Dedifferentiated amniotic fluid mesenchymal stem cell (primary cell): Measurements from ENCODE around the gene C3.
"Not testable (repeated sequence)": the region's sequence is repeated elsewhere in the genome, so short reads cannot be mapped to it uniquely, and the experiment has no call there.

Experiments
- DNase-seq: peaks from one replicate; pipeline ENCODE4 v3.0.0-alpha.2; 2016; ENCODE audit errors: extremely low spot score

Gene C3

DNA sequence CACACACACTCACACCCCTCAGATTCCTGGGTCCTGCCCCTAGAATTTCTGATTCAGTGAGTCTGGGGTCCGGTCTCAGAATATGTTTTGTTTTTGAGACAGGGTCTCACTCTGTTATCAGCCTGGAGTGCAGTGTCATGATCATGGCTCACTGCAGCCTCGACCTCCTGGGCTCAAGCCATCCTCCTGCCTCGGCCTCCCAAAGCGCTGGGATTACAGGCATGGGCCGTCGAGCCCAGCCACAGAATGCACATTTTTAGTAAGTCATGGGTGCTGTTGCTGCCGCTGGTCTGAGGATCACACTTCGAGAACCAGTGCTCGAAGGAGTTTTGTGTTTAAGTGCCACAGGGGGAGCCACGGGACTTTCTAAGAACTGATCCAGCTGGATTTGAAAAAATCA is 28.4 kb downstream of the C3 start:
- DNase-seq: no peak

DNA sequence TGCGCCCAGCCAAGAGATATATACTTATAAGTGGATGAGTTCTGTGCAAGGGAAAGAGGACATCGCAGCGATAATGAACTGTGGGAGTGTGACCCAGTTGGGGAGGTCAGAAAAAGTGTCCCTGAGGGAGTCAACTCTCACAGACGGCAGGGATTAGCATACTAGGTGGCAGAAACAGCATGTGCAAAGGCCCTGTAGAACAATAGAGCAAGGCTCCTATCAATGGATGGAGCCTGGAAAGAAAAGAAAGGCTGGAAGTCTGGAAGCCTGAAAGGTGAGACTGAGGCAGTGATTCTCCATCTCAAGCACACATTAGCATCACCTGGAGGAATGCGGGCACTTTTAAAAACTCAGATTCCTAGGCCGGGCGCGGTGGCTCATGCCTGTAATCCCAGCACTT is 29.1 kb downstream of the C3 start:
- DNase-seq: no peak

DNA sequence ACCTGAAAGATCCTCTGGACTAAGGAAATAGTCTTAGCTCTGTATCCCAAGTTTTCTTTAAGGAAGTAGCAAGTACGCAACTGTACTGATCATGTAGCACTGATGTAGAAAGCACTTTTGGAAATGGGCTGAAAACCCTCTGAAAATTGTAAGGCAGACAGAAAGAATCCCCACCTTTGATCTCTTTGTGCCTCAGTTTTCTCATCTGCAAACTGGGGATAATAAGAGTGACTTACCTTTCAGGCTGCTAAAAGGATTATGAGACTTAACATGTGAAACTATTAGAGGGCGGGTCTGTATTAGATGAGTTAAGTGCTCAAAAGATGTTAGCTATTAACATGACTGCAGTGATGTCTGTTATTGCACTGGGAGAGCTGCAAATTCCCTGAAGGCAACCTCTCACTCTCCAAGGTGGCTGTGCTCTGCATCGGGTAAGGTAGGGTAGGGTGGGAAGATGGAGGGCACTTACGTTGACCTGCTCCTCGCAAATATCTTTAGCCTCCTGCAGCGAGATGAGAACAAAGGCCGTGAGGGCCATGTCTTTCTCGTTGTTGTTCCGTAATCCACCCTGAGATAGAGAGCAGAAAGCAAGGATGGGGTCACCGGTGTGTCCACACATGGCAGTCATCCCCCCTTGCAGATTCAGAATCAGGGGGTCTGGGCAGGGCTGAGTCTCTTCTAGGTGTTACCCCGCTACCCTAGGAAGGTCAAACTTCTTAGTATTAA is 30.1 kb downstream of the C3 start:
- no peak for DNase-seq

DNA sequence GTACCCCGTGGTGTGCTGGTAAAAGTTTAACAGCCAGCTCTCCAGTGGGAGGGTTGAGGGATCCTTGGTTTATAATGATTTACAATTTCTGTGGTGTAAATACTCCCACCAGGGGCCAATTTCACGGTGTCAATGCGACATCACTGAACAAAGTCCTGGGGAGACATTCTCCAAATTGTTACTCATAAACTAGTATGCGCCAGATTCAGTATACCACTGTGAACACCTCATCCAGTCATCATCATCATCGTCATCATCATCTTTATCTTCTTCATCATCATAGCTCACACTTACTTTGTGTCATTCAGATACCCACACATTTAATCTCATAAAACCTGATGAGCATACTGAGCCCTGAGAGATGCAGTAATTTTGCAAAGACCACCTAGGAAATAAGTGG is 33.3 kb downstream of the C3 start:
- DNase-seq: no peak

DNA sequence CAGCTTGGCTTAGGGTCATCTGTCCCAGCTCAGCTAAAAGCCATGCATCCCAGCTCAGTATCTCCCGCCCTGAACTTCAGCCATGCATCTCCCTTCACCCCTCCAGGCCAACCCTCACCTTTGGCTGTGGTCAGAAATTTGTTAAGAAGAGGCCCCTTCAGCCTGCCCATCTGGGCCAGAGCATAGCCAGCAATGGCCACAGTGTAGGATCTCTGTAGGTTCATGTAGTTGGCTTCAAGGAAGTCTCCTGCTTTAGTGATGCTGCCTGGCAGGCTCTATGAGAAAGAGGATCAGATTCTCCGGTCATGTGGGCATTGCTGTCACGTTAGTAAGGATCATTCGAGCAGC is 33.8 kb downstream of the C3 start:
- no peak for DNase-seq

DNA sequence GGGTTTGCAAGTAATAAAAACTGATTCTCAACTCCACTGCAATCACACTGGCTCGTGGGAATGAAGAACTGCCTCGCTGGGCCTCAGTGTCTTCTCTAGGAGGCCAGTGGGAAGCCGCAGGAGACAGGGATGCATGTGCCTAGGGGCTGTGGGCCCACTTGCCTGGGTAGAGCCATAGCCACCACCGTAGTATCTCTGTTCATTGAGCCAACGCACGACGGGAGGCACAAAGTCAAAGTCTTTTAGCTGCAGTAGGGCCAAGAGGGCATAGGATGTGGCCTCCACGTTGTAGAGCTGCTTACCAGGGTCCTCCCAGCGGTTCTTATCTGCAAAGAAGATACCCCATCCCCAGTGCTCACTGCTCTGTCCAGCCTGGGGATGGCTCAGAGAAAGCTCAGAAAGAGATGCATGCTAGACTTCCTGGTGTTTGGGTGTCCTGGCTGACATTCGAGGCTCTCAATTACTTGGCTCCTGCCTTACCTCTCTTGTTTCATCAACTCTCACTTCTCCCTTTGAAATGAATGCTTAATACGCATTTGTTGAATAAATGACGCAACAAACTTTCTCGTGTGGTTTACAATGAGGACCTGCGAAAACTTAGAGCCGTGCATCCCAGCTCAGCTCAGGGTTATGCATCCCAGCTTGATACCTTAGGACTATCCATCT is 34.4 kb downstream of the C3 start:
- DNase-seq: no peak

DNA sequence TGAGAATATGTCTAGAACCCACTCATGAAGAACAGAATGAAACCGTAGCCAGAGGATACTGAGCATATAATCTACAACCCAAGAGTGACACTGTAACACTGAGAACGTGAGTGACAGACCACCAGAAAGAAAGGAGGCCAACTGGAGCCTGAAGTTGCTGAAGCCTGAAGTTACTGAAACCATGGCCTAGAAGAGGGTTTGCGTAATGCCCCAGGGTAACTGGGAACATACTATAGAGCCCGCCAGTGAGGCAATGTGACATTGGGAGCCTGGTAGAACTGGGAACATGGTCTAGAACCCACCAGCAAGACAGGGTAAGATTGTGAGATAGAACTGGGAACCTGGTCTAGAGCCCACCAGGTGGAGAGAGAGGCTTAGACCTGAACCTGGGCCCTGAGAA is 35.0 kb downstream of the C3 start:
- DNase-seq: no peak

DNA sequence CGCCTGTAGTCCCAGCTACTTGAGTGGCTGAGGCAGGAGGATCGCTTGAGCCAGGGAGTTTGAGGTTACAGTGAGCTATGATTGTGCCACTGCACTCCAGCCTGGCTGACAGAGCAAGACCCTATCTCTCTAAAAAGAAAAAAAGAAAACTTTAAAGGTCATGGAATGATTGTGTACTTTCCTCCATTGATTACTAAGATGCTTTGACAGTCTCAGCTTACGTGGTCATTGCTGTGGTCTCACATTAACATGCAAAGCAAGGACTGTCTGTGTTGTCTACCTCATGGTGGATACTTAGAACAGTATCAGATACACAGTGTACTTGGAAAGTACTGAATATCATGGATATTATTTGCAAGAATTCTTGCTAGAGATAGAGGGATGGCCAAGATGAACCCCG is 36.5 kb downstream of the C3 start:
- DNase-seq: no peak

DNA sequence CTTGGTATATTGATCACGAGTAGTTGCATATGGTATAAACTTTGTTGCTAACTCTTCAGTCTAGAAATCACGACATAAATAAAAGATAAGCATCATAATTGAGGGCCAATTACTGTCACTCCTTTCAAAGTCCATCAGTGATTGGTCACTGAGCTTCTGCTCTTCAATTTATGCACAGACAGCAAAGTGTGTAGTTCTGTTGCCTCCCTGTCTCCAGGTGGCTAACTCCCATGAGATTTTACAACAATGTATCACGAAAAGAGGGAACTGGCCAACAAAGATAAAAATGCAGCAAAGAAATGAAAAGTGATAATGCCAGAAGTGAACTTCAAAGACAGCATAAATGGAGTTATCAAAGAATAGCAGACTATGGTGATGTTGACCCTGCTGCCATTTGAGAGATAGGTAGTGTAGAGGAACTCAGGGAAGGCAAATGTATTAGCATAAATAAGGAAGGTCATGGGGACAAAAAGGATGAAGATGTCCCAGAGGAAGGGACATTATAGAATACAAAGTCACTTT is 37.8 kb downstream of the C3 start:
- DNase-seq: no peak

DNA sequence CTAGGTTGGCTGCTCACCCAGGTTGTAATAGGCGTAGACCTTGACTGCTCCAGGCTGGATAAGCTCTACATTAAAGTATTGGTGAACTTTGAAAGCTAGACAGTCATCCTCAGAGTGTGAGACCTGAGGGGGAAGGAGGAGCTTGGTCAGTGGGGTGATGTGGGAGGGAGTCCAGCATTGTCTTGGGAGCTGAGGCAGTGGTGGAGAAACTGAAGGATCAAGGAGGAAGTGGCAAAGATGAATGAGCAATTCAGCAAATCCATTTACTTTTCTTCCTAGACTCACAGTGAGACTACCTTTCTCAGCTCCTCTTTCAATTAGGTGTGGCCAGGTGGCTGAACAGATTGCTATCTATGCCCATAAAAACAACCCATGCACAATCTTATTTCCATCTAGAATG is 40.3 kb downstream of the C3 start:
- no peak for DNase-seq

DNA sequence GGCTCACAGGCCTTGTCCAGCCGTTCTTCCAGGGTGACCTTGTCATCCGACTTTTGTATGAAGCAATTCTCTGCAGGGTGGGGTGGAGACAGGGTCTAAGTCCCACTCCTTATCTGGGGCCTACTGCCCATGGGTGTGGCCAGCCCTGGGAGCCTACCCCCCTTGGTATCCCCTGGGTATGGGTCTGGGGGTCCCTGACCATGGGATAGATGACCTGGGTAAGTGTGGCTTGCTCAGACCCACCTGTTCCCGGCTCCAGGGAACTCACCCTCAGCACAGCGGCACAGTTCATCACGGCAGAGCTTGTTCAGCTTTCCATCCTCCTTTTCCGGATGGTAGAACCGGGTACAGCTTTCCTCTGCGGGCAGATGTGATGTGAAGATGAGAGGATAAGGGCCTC is 41.3 kb downstream of the C3 start:
- DNase-seq: no peak

DNA sequence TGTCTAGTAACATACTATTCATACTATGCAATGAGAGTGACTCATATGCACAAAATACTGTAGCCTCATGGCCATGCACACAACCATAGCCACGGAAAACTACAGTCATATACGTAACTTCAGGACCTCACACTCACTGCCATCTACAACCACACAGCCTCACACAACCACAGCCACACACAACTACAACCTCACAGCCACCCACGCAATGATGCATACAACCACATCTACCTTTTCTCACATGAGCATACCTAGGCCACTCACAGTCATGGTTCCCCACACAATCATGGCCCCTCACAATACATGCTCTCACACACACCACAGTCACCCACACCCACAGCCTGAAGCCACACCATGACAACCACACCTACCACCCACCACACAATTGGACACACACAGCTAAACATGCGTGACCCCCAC is 41.8 kb downstream of the C3 start:
- no peak for DNase-seq

DNA sequence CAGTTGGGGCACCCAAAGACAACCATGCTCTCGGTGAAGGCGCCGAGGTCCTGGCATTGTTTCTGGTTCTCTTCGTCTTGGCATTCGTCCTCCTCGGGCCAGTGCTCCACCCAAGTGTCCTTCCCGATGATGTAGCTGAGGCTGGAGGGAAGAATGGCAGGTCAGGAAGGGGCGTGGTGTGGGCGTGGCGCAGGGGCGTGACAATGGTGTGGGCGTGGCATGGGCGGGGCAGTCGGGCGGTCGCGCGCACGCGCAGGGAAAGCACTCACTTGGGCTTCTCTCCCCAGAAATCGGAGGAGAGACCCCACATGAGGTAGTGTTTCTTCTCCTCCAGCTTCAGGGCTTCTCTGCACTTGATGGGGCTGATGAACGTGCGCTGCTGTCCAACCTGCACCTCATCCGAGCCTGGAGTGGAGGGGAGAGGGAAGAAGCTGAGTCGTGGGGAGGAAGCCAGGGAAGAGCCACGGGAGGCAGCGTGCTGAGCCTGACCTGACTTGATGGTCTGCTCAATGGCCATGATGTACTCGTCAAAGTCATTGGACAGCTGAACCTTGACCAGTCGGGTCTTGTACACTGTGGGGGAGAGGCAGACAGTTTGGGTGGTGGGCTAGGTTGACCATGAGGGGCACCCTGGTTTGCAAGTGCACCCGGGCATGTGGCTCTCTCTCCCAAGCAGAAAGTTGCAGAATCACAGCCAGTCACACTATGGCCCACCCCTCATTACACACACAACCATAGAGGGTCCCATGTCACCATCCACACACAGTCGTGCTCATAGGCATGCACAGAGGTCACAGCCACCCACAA is 42.4 kb downstream of the C3 start:
- DNase-seq: no peak

DNA sequence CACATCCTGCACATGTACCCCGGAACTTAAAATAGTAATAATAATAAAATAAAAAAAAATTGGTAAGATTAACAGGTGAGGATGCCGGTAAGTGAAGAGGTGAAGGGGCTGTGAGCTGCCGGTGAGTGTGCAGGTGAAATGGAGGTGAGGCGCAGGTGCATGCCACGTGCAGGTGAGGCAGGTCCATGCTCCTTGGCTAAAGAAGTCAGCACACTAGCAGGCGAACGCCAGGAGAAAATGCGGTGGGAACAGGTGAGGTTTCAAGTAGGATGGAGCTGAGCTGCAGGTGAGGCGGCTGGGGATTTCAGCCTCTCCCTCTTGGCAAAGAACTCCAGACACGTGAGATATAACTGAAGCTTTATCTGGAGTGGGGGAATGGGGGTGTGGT is 43.0 kb downstream of the C3 start:
- no peak for DNase-seq

DNA sequence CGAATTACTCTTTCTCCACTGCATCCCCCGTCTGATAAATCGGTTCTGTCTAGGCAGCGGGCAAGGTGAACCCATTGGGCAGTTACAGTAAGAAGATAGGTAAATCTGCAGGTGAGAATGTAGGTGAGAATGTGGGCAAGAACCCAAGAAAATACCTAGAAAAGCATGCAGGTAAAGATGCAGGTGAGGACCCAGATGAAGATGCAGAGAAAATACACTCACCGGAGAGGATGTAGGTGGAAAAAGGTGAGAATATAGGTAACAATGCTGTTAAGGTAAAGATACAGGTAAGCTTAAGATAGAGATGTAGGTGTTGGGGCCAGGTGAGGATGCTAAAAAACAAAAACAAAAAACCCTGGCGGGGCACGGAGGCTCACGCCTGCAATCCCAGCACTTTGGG is 44.2 kb downstream of the C3 start:
- DNase-seq: no peak

DNA sequence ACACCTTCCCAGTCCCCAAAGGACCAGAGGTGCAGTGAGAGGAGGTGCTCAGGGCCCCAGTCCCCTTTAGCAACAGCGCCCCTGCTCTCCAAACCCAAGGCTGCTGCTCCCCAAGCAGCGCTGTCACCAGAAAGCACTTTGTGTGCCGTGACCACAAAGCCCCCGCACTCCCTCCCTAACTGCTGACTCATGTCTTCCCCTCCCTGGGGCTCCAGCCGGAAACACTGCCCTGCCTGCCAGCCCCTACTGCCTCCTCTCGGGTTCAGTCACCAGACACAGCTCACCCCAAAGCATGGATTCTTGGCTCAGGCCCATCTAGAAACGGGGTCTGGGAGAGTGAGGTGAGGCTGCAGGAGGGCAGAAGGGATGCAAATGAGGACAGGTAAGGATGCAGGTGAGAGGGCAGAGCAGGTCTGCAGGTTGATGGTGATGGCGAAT is 45.6 kb downstream of the C3 start:
- DNase-seq: peak; percentile 62

DNA sequence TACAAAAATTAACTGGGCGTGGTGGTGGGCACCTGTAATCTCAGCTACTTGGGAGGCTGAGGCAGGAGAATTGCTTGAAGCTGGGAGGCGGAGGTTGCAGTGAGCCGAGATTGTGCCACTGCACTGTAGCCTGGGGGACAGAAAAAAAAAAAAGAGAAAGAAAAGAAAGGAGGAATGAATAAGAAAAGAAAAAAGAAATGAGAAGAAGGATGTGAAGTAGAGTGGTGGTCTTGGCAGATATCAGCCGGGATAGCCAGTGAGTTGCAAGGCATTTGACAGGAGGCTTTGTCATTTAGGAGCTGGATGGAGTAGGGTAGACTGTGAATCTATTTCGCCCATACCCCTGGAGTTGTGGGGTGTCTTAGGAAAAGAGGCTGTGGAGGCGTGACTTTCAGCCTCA is 46.0 kb downstream of the C3 start:
- DNase-seq: not testable (repeated sequence)

DNA sequence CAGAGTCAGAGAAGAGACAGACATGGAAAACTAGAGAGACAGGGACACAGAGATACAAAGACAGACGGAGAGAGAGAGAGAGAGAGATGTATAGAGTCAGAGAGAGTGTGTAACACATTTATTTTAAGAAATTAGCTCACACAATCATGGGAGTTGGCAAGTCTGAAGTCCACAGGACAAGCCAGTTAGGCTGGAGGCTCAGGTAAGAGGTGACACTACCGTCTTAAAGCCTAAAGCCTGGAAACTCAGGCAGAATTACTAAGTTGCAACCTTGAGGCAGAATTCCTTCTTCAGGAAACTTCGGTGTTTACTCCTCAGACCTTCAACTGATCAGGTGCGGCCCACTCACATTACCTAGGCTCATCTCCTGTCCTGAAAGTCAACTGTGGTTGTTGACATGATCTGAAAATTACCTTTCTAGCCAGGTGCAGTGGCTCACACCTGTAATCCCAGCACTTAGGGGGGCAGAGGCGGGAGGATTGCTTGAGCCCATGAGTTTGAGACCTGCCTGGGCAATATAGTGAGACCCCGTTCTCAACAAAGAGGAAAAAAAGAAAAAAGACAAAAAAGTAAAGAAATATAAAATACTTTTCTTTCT is 47.7 kb downstream of the C3 start:
- no peak for DNase-seq

DNA sequence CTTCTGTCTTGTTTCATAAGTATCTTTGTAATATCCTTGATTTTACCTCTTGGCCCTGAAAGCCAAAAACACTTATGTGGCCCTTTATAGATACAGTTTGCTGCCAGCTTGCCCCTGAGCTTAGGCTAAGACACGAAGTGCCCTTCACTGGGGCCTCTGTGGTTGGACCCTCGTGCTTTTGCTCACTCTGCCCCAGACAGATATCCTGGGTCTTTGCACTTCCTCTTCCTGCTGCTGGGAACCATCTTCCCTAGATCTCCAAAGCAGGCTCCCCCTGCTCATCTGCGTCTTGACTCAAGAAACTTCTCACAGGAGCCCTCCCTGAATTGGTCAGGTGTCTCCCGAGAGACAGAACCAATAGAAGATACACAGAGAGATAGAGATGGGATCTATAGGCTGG is 48.5 kb downstream of the C3 start:
- DNase-seq: no peak

DNA sequence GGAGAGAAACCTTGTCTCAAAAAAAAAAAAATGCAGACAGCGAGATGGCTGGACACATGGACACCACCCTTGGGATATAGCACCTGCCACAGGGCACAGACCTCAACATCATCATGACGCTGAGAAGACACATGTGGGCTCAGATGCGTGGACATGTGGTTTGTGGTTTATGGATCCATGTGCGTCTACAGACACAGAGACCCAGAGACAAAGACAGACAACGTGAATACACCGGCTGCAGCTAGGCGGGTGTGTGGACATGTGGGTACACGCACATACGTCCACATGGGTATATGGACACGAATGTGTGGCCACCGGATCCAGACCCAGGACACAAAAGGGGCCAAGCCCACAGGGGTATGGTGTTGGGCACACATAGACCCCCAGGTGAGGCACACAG is 51.8 kb downstream of the C3 start:
- DNase-seq: no peak

DNA sequence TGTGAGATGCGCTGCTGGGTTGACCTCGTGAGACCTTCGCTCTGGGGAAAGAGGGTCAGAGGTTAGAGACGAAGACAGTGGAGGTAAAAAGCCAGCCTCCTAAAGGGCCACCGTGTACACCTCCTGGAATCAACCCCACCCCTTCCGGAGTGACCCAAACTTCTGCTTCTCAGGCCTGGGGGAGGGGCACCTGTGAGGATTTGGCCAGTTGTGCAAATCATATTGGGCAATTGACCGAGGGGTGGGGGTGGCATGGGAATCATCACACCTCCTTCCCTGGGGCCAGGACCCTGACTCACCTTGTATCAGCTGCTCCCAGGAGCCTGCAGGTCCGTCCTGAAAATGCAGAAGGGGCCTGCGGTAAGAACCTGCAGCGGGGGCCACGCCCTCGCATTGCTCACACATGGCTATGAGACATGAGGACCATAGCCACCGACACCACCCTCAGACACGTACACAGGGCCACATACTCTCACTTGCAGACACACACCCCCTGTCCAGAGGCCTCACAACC is 53.3 kb downstream of the C3 start:
- no peak for DNase-seq

DNA sequence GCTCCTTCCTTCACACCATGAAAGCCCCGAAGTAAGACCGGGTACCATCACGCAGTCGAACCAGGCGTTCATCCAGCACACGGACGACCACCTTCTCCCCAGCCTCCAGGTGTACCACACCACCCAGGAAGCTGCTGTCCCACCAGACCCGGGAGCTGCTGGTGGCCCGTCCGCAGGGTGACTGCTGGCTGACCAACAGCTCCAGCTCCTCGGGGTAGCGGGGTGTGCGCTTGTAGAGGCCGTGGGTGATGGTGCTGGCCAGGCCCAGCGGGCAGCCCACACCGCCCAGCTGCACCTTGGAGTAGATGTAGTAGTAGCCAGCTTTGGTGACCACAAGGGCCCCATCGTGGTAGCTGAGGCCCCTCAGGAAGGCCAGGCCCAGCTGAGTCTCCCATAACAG is 55.5 kb downstream of the C3 start:
- no peak for DNase-seq
